ENCODE measurements around the gene PARP9. TPM values are rescaled to one million over a fixed set of nuclear protein-coding genes. Genes with fewer than 3 reads are reported as not detected.

The PARP9 gene
- total RNA-seq, 1 donor from 2014 or later = 4.5 TPM

GRCh38 chr3:122580470-122580869 is 16.4 kb upstream of the PARP9 start:
- Histone ChIP-seq H3K4me3 (ENCODE audit: low read depth, low read length) (no peak overlapping the region), H3K27me3 (ENCODE audit: control insufficient read depth, insufficient read depth, low read length) (no peaks in the 10 kb centered on the region), H3K36me3 (ENCODE audit: control insufficient read depth, insufficient read depth, low read length) (no peaks in the 10 kb centered on the region)
- DNase-seq (ENCODE audit: low read depth) (peak; percentile 10), FAIRE-seq (no peak)
- no peak for TF ChIP-seq CTCF (IDR thresholded peaks at IDR 0.05; ENCODE audit: insufficient read depth, low read length, severe bottlenecking)

GRCh38 chr3:122578069-122578740 is 14.1 kb upstream of the PARP9 start:
- no peak overlapping the region for H3K4me3 ChIP-seq (ENCODE audit: low read depth, low read length)
- H3K27me3 ChIP-seq (ENCODE audit: control insufficient read depth, insufficient read depth, low read length) = no peaks in the 10 kb centered on the region
- FAIRE-seq = no peak
- DNase-seq (ENCODE audit: low read depth) = no peak
- TF ChIP-seq CTCF (IDR thresholded peaks at IDR 0.05; ENCODE audit: insufficient read depth, low read length, severe bottlenecking) = no peak
- no peaks in the 10 kb centered on the region for H3K36me3 ChIP-seq (ENCODE audit: control insufficient read depth, insufficient read depth, low read length)

GRCh38 chr3:122577409-122578031 is 13.4 kb upstream of the PARP9 start, which contains the start of gene PARP15:
Gene PARP15 (plus strand): TSS chr3:122577650. CDS start chr3:122577668, 18 bp downstream.
- peak within 1 kb of the TSS; percentile 22 for H3K4me3 ChIP-seq (ENCODE audit: low read depth, low read length)

GRCh38 chr3:122576174-122576940 is 12.3 kb upstream of the PARP9 start:
- FAIRE-seq = no peak
- no peak overlapping the region for H3K4me3 ChIP-seq (ENCODE audit: low read depth, low read length)
- no peak for DNase-seq (ENCODE audit: low read depth)

More at GRCh38 chr3:122577409-122578031, 13.4 kb upstream of the PARP9 start, which contains the start of gene PARP15:
- FAIRE-seq (no peak), DNase-seq (ENCODE audit: low read depth) (no peak)
- Histone ChIP-seq H3K36me3 (ENCODE audit: control insufficient read depth, insufficient read depth, low read length) (no peaks in the 10 kb centered on the region), H3K27me3 (ENCODE audit: control insufficient read depth, insufficient read depth, low read length) (no peaks in the 10 kb centered on the region)
- TF ChIP-seq CTCF (IDR thresholded peaks at IDR 0.05; ENCODE audit: insufficient read depth, low read length, severe bottlenecking) = no peak

GRCh38 chr3:122572940-122573412 is 8.9 kb upstream of the PARP9 start:
- FAIRE-seq (peak; percentile 77), DNase-seq (ENCODE audit: low read depth) (peak; percentile 79)
- Histone ChIP-seq H3K4me3 (ENCODE audit: low read depth, low read length) (no peak overlapping the region), H3K36me3 (ENCODE audit: control insufficient read depth, insufficient read depth, low read length) (peaks cover 1% of the 10 kb centered on the region), H3K27me3 (ENCODE audit: control insufficient read depth, insufficient read depth, low read length) (no peaks in the 10 kb centered on the region)
- peak; percentile 3 for TF ChIP-seq CTCF (IDR thresholded peaks at IDR 0.05; ENCODE audit: insufficient read depth, low read length, severe bottlenecking)

More at GRCh38 chr3:122576174-122576940, 12.3 kb upstream of the PARP9 start:
- no peak for TF ChIP-seq CTCF (IDR thresholded peaks at IDR 0.05; ENCODE audit: insufficient read depth, low read length, severe bottlenecking)
- peaks cover 1% of the 10 kb centered on the region for H3K36me3 ChIP-seq (ENCODE audit: control insufficient read depth, insufficient read depth, low read length)
- H3K27me3 ChIP-seq (ENCODE audit: control insufficient read depth, insufficient read depth, low read length) = no peaks in the 10 kb centered on the region
